Measurements from ENCODE around the gene CEMP1. TPM values are rescaled to one million over a fixed set of nuclear protein-coding genes. Genes with fewer than 3 reads are reported as not detected.
A peak's percentile ranks its signal among the peaks of the same experiment; 100 is the strongest.

The CEMP1 gene
- total and polyA plus RNA-seq, 10 of the 15 experiments (the other 5 are each of a cell fraction or from before 2014, with no cell fraction given), result 0.05 to 8.2 (median 1.5) TPM; not detected in 5

- peak overlapping the region; percentile 36 for H3K9ac ChIP-seq (ENCODE audit: control insufficient read depth, insufficient read depth, low read length)
- intact Hi-C loops (cut with micrococcal nuclease; ENCODE audit: unreplicated experiment), result loop anchor here (5.0 to 10.0 kb wide), 2 partner anchors 40 to 242 kb away; partner anchors contain the start of gene RNPS1
- ChIA-PET SMC1A (ENCODE audit: uncharacterized antibody, unreplicated experiment) (no interaction called here), CTCF (interaction anchor here (0.8 to 1.2 kb wide), 3 partner anchors 9 to 313 kb away, joined by 3 to 5 read pairs (median 4); partner anchors contain the start of gene CCNF), POLR2A (interaction anchor here (0.6 to 2.5 kb wide), 6 partner anchors 9 to 375 kb away, joined by 3 to 8 read pairs (median 4); partner anchors contain the start of gene TBC1D24), RAD21 (ENCODE audit: unreplicated experiment) (interaction anchor here (0.7 to 1.2 kb wide), 2 partner anchors 25 to 459 kb away, joined by 3 to 6 read pairs; partner anchors contain the start of genes NTHL1 and TSC2)
- H3K79me2 ChIP-seq (ENCODE audit: control insufficient read depth, insufficient read depth, low read length), result no peaks in the 10 kb centered on the region
- H3K36me3 ChIP-seq (ENCODE audit: control insufficient read depth in 2 of 2, insufficient read depth in 2 of 2, low read length in 1 of 2), result no peaks in the 10 kb centered on the region; a peak in 1 of 4 replicates
- peak overlapping the region; percentile 86 for H3K4me2 ChIP-seq (ENCODE audit: control insufficient read depth, insufficient read depth)
- 49% methylated on average over 14 of the region's 14 CpGs for WGBS (ENCODE audit: insufficient coverage, insufficient replicate concordance, low lambda C conversion rate, missing lambda C conversion rate)
- no TSS peak for BruUV-seq (replicated peaks)
- peak overlapping the region; percentile 76 for H2AFZ ChIP-seq (ENCODE audit: control insufficient read depth, low read depth, low read length)
- no peaks in the 10 kb centered on the region for H4K20me1 ChIP-seq (ENCODE audit: control insufficient read depth, insufficient read depth)
- in situ Hi-C loops (cut with MboI), result loop anchor here (5.0 kb wide), 1 partner anchor 75 kb away; no protein-coding TSS in a partner anchor
- H3K9me3 ChIP-seq (replicated peaks; ENCODE audit: control insufficient read depth, insufficient read depth, low read length), result no peaks in the 10 kb centered on the region
- no peaks in the 10 kb centered on the region for H3K27me3 ChIP-seq (replicated peaks in 1 of 2; ENCODE audit: control insufficient read depth in 2 of 2, insufficient read depth in 2 of 2, low read length in 1 of 2)
- no peak overlapping the region for H3K4me3 ChIP-seq
- H3K27ac ChIP-seq (ENCODE audit: control insufficient read depth, insufficient read depth), result peak overlapping the region; percentile 83
- DNase-seq (ENCODE audit: low read depth, low spot score) (peak; percentile 41), ATAC-seq (peak; percentile 90), FAIRE-seq (peak; percentile 73)
- H3K4me1 ChIP-seq (ENCODE audit: control insufficient read depth, insufficient read depth, low read length), result peaks cover 33% of the 10 kb centered on the region
- TF ChIP-seq E4F1 (IDR thresholded peaks at IDR 0.05; ENCODE audit: borderline replicate concordance, partially characterized antibody) (no peak), FOS (IDR thresholded peaks at IDR 0.05; ENCODE audit: borderline replicate concordance, extremely low read depth, insufficient read length) (no peak), JUNB (IDR thresholded peaks at IDR 0.05) (no peak), SRF (IDR thresholded peaks at IDR 0.05; ENCODE audit: low read depth in 2 of 2, low read length in 2 of 2) (no peak), ATF3 (IDR thresholded peaks at IDR 0.05; ENCODE audit: borderline replicate concordance, extremely low read depth, low read depth, low read length) (no peak), TAF1 (IDR thresholded peaks at IDR 0.05; ENCODE audit: borderline replicate concordance, low read depth, low read length) (no peak), NFIC (IDR thresholded peaks at IDR 0.05; ENCODE audit: low read depth, low read length) (no peak), TCF7 (IDR thresholded peaks at IDR 0.05; ENCODE audit: borderline replicate concordance) (no peak), IKZF1 (conservative IDR thresholded peaks at IDR 0.05) (peak; percentile 76), ZNF274 (IDR thresholded peaks at IDR 0.05; ENCODE audit: insufficient read depth, insufficient read length) (no peak), BRCA1 (IDR thresholded peaks at IDR 0.05; ENCODE audit: low read depth, low read length) (no peak), SREBF2 (IDR thresholded peaks at IDR 0.05; ENCODE audit: low read length) (no peak), NRF1 (conservative IDR thresholded peaks at IDR 0.05; ENCODE audit: low read depth, low read length) (no peak), TARDBP (IDR thresholded peaks at IDR 0.05; ENCODE audit: borderline replicate concordance) (no peak), MEF2A (IDR thresholded peaks at IDR 0.05; ENCODE audit: insufficient read depth, low read depth, low read length) (no peak), HDGF (IDR thresholded peaks at IDR 0.05) (no peak), NR2C1 (IDR thresholded peaks at IDR 0.05) (no peak), USF2 (IDR thresholded peaks at IDR 0.05; ENCODE audit: borderline replicate concordance, low read depth, low read length) (peak; percentile 61)
- TF ChIP-seq, protein P1, sequence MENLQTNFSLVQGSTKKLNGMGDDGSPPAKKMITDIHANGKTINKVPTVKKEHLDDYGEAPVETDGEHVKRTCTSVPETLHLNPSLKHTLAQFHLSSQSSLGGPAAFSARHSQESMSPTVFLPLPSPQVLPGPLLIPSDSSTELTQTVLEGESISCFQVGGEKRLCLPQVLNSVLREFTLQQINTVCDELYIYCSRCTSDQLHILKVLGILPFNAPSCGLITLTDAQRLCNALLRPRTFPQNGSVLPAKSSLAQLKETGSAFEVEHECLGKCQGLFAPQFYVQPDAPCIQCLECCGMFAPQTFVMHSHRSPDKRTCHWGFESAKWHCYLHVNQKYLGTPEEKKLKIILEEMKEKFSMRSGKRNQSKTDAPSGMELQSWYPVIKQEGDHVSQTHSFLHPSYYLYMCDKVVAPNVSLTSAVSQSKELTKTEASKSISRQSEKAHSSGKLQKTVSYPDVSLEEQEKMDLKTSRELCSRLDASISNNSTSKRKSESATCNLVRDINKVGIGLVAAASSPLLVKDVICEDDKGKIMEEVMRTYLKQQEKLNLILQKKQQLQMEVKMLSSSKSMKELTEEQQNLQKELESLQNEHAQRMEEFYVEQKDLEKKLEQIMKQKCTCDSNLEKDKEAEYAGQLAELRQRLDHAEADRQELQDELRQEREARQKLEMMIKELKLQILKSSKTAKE (IDR thresholded peaks at IDR 0.05; ENCODE audit: low read depth, poor library complexity, severe bottlenecking), result no peak
These were observed 24.1 kb downstream of the CEMP1 start for GRCh38 chr16:2507052-2507659.
